AG04449 (cell line): ENCODE data around the gene BCL11B.

ENCODE experiments used
- CTCF ChIA-PET: fragments of 350-600 bp; formaldehyde crosslinking; extraction: SDS; loops from one replicate; lab custom pipeline; 2021; ENCODE audit warnings: antibody characterized with exemption; lab: Yijun Ruan, JAX
- POLR2A ChIA-PET: fragments of 400-600, 350-600 bp; formaldehyde crosslinking; extraction: SDS; loops from one replicate; lab custom pipeline; 2020; ENCODE audit warnings: antibody characterized with exemption, inconsistent platforms; lab: Yijun Ruan, JAX
- DNase-seq: peaks from one replicate; pipeline ENCODE4 v3.0.0-alpha.2; 2010; ENCODE audit warnings: low read depth, low spot score
- H3K4me3 ChIP-seq: 2 replicates; pipeline ENCODE4 v1.5.1; 2011; ENCODE audit warnings: low read depth, mild to moderate bottlenecking, control low read depth, low read length
- CTCF ChIP-seq: IDR thresholded peaks from one replicate; pipeline ENCODE4 v1.5.1; 2011; ENCODE audit warnings: mild to moderate bottlenecking, moderate library complexity, low read length, control low read depth, inconsistent platforms; ENCODE audit not compliant: insufficient read depth; ENCODE audit errors: missing control alignments

Gene BCL11B

GRCh38 chr14:99166506-99166905, 105.5 kb downstream of the BCL11B start:
- H3K4me3 ChIP-seq = no peak overlapping the region
- no peak for TF ChIP-seq CTCF
- ChIA-PET CTCF (no interaction called here), POLR2A (no interaction called here)
- DNase-seq = no peak

GRCh38 chr14:99164712-99165111, 107.3 kb downstream of the BCL11B start:
- CTCF ChIA-PET = interaction anchor here (0.6 kb wide), 1 partner anchor 12 kb away, joined by 3 read pairs; no protein-coding TSS in a partner anchor
- no peak for TF ChIP-seq CTCF
- H3K4me3 ChIP-seq = no peak overlapping the region
- POLR2A ChIA-PET = no interaction called here
- no peak for DNase-seq

- no peak for DNase-seq
- TF ChIP-seq CTCF = no peak
- POLR2A ChIA-PET = no interaction called here
- no peak overlapping the region for H3K4me3 ChIP-seq
- CTCF ChIA-PET = no interaction called here
These were observed 108.6 kb downstream of the BCL11B start for GRCh38 chr14:99163446-99163845.

GRCh38 chr14:99159341-99160340, 112.4 kb downstream of the BCL11B start:
- TF ChIP-seq CTCF = no peak
- CTCF ChIA-PET = no interaction called here
- no peak for DNase-seq
- H3K4me3 ChIP-seq = no peak overlapping the region
- POLR2A ChIA-PET = no interaction called here

GRCh38 chr14:99158646-99159165, 113.3 kb downstream of the BCL11B start:
- ChIA-PET POLR2A (no interaction called here), CTCF (no interaction called here)
- DNase-seq = no peak
- TF ChIP-seq CTCF = no peak
- no peak overlapping the region for H3K4me3 ChIP-seq

GRCh38 chr14:99158150-99158549, 113.8 kb downstream of the BCL11B start:
- no peak for TF ChIP-seq CTCF
- POLR2A ChIA-PET = no interaction called here
- no peak for DNase-seq
- no peak overlapping the region for H3K4me3 ChIP-seq
- CTCF ChIA-PET = no interaction called here
